Progenitor cell of endocrine pancreas (in vitro differentiated cells): ENCODE measurements around the gene ZNF74. TPM values are rescaled to one million over a fixed set of nuclear protein-coding genes. Genes with fewer than 3 reads are reported as not detected.
"Not testable (repeated sequence)": the region's sequence is repeated elsewhere in the genome, so short reads cannot be mapped to it uniquely, and the experiment has no call there.

Experiments used
- DNase-seq: peaks from one replicate; pipeline ENCODE4 v3.0.0; 2021; ENCODE audit warnings: low spot score; ENCODE audit not compliant: unreplicated experiment
- H3K27ac Mint-ChIP-seq: 2 replicates; pipeline ENCODE4 v1.8.0; 2021; ENCODE audit warnings: mild to moderate bottlenecking, moderate library complexity, mixed read lengths
- H3K27me3 Mint-ChIP-seq: 2 replicates; pipeline ENCODE4 v1.8.0; 2021; ENCODE audit warnings: mixed read lengths
- H3K36me3 Mint-ChIP-seq: 2 replicates; pipeline ENCODE4 v1.8.0; 2022; ENCODE audit warnings: mixed read lengths; ENCODE audit not compliant: insufficient read depth
- H3K4me1 Mint-ChIP-seq: 2 replicates; pipeline ENCODE4 v1.8.0; 2021; ENCODE audit warnings: low read depth, mixed read lengths
- H3K4me3 Mint-ChIP-seq: 2 replicates; pipeline ENCODE4 v1.8.0; 2021; ENCODE audit warnings: low read depth, mild to moderate bottlenecking, moderate library complexity, mixed read lengths
- H3K9me3 Mint-ChIP-seq: 2 replicates; pipeline ENCODE4 v1.8.0; 2021; ENCODE audit warnings: low read depth, mixed read lengths
- CTCF ChIP-seq: fragments of 200-600 bp; sonication (generic); IDR thresholded peaks from one replicate; pipeline ENCODE4 v1.5.0; 2021; ENCODE audit warnings: antibody characterized with exemption, mild to moderate bottlenecking; ENCODE audit not compliant: unreplicated experiment
- total RNA-seq: library from RNA; stranded (reverse); gene quantifications from 2 replicates; pipeline ENCODE4 v1.2.1, GENCODE V29; 2021

Gene ZNF74
- total RNA-seq, 1 donor from 2014 or later = 52.1 TPM

GRCh38 chr22:20378110-20378509 is 15.8 kb upstream of the ZNF74 start:
- no peak overlapping the region for H3K27ac Mint-ChIP-seq
- H3K27me3 Mint-ChIP-seq = peaks cover 3% of the 10 kb centered on the region
- no peak for DNase-seq
- peaks cover 6% of the 10 kb centered on the region for H3K4me1 Mint-ChIP-seq
- TF ChIP-seq CTCF = no peak
- no peaks in the 10 kb centered on the region for H3K36me3 Mint-ChIP-seq
- H3K4me3 Mint-ChIP-seq = no peak overlapping the region
- no peaks in the 10 kb centered on the region for H3K9me3 Mint-ChIP-seq

- not testable (repeated sequence) for H3K36me3 Mint-ChIP-seq, H3K27ac Mint-ChIP-seq, DNase-seq, H3K4me3 Mint-ChIP-seq, H3K9me3 Mint-ChIP-seq, H3K27me3 Mint-ChIP-seq, H3K4me1 Mint-ChIP-seq
These were observed 15.3 kb upstream of the ZNF74 start for GRCh38 chr22:20378684-20379083.

- no peak for DNase-seq
- Mint-ChIP-seq H3K4me1 (peaks cover 3% of the 10 kb centered on the region), H3K27me3 (peaks cover 3% of the 10 kb centered on the region), H3K9me3 (no peaks in the 10 kb centered on the region), H3K4me3 (no peak overlapping the region), H3K36me3 (no peaks in the 10 kb centered on the region), H3K27ac (no peak overlapping the region)
- TF ChIP-seq CTCF = no peak
These were observed 13.5 kb upstream of the ZNF74 start for GRCh38 chr22:20380486-20380885.

GRCh38 chr22:20383538-20383937 is 10.4 kb upstream of the ZNF74 start:
- Mint-ChIP-seq H3K4me3 (no peak overlapping the region), H3K27ac (no peak overlapping the region), H3K27me3 (peaks cover 3% of the 10 kb centered on the region), H3K4me1 (peaks cover 3% of the 10 kb centered on the region), H3K36me3 (no peaks in the 10 kb centered on the region), H3K9me3 (no peaks in the 10 kb centered on the region)
- DNase-seq = no peak
- TF ChIP-seq CTCF = no peak

GRCh38 chr22:20384171-20384570 is 9.8 kb upstream of the ZNF74 start:
- Mint-ChIP-seq H3K36me3 (no peaks in the 10 kb centered on the region), H3K27me3 (peaks cover 3% of the 10 kb centered on the region), H3K4me1 (peaks cover 3% of the 10 kb centered on the region), H3K27ac (no peak overlapping the region), H3K4me3 (no peak overlapping the region), H3K9me3 (no peaks in the 10 kb centered on the region)
- DNase-seq = no peak
- TF ChIP-seq CTCF = no peak

- no peak overlapping the region for H3K27ac Mint-ChIP-seq
- peaks cover 3% of the 10 kb centered on the region for H3K4me1 Mint-ChIP-seq
- DNase-seq = no peak
- no peaks in the 10 kb centered on the region for H3K36me3 Mint-ChIP-seq
- TF ChIP-seq CTCF = no peak
- no peaks in the 10 kb centered on the region for H3K9me3 Mint-ChIP-seq
- H3K4me3 Mint-ChIP-seq = no peak overlapping the region
- H3K27me3 Mint-ChIP-seq = peaks cover 3% of the 10 kb centered on the region
These were observed 9.1 kb upstream of the ZNF74 start for GRCh38 chr22:20384865-20385264.
